Thyroid gland (tissue), 4 donors: ENCODE measurements around the gene FMR1NB.

Experiments
- CTCF ChIP-seq, 6 experiments: fragments of 200-600 bp in 3 of 6; fragments of 450-650 bp in 3 of 6; sonication (generic) in 3 of 6; IDR thresholded peaks; one replicate each; pipeline ENCODE4 v1.5.1; 2016 to 2019; ENCODE audit warnings: antibody characterized with exemption in 6 of 6, mild to moderate bottlenecking in 2 of 6, inconsistent platforms in 1 of 6, moderate library complexity in 1 of 6
- POLR2A ChIP-seq, 2 donors: fragments of 450-650 bp; IDR thresholded peaks; one replicate each; pipeline ENCODE4 v1.6.1; 2017; ENCODE audit warnings: antibody characterized with exemption in 2 of 2, mild to moderate bottlenecking in 2 of 2, moderate library complexity in 1 of 2

GRCh38 chrX:147950352-147950751, 30.8 kb upstream of the FMR1NB start:
- TF ChIP-seq CTCF (IDR thresholded peaks at IDR 0.05): no peak
- no peak for TF ChIP-seq POLR2A (IDR thresholded peaks at IDR 0.05)
